ENCODE results near the gene SMURF1.

- no peak for TF ChIP-seq EZH2 (IDR thresholded peaks at IDR 0.05; ENCODE audit: borderline replicate concordance, low read length)
- TF ChIP-seq CTCF (conservative IDR thresholded peaks at IDR 0.05 in 1 of 2, IDR thresholded peaks at IDR 0.05 in 1 of 2; ENCODE audit: extremely low read depth in 1 of 2, insufficient read depth in 1 of 2, low read depth in 1 of 2, low read length in 2 of 2) = no peak
Observed at GRCh38 chr7:99112979-99113378, 30.9 kb downstream of the SMURF1 start.

Measured in mammary epithelial cell (primary cell).